B cell (primary cell): Measurements from ENCODE around the gene ZNF878. TPM values are rescaled to one million over a fixed set of nuclear protein-coding genes. Genes with fewer than 3 reads are reported as not detected.

Experiments used
- ATAC-seq: fragments of 200-7000 bp; cut with Tn5 transposase; one replicate; pipeline ENCODE4 v1.10.0; 2021; ENCODE audit warnings: low read depth, mild to moderate bottlenecking, moderate number of reproducible peaks, moderate library complexity
- CTCF ChIA-PET: fragments of 350-600 bp; sonication (Branson Sonifier 250); formaldehyde crosslinking; loops from one replicate; lab custom pipeline; 2021; ENCODE audit warnings: antibody characterized with exemption, inconsistent platforms; lab: Charles Lee
- POLR2A ChIA-PET: fragments of 350-600 bp; sonication (Branson Sonifier 250); formaldehyde crosslinking; loops from one replicate; lab custom pipeline; 2021; ENCODE audit warnings: antibody characterized with exemption; lab: Charles Lee
- DNase-seq: peaks from one replicate; pipeline ENCODE4 v3.0.0; 2013
- H2AFZ ChIP-seq: 2 replicates; pipeline ENCODE4 v1.6.1; 2012; ENCODE audit warnings: mild to moderate bottlenecking, low read depth, low read length; ENCODE audit not compliant: insufficient read depth, poor library complexity, severe bottlenecking
- H3K27ac ChIP-seq, 2 donors: 1 replicate in 1 of 2; 2 replicates in 1 of 2; pipeline ENCODE4 v1.5.1; 2012 to 2013; ENCODE audit warnings: low read length in 2 of 2, mild to moderate bottlenecking in 2 of 2, moderate library complexity in 1 of 2
- H3K27me3 ChIP-seq, 4 experiments: fragments of 200-600 bp in 1 of 4; sonication (generic) in 1 of 4; replicated peaks in 1 of 4; 1 replicate in 2 of 4; 2 replicates in 2 of 4; pipeline versions ENCODE4 v1.6.1 to v1.7.0; 2013 to 2016; ENCODE audit warnings: low read length in 3 of 4, mild to moderate bottlenecking in 2 of 4, mixed read lengths in 1 of 4, moderate library complexity in 1 of 4; ENCODE audit not compliant: insufficient read depth in 4 of 4, control insufficient read depth in 3 of 4; ENCODE audit errors: control extremely low read depth in 1 of 4
- H3K36me3 ChIP-seq, 2 experiments: replicated peaks in 1 of 2; 1 replicate in 1 of 2; 2 replicates in 1 of 2; pipeline versions ENCODE4 v1.6.1 to v1.7.1; 2013; ENCODE audit warnings: low read length in 1 of 2; ENCODE audit not compliant: insufficient read depth in 2 of 2, control insufficient read depth in 1 of 2; ENCODE audit errors: control extremely low read depth in 1 of 2, extremely low read depth in 1 of 2
- H3K4me1 ChIP-seq, 2 donors: fragments of 200-600 bp in 1 of 2; sonication (generic) in 1 of 2; 1 replicate in 1 of 2; 2 replicates in 1 of 2; pipeline versions ENCODE4 v1.5.1 to v1.6.1; 2013 to 2017; ENCODE audit warnings: low read length in 2 of 2; ENCODE audit not compliant: control insufficient read depth in 2 of 2, insufficient read depth in 2 of 2
- H3K4me2 ChIP-seq: replicated peaks from 2 replicates; pipeline ENCODE3; 2012; ENCODE audit warnings: mild to moderate bottlenecking, low read depth, low read length; ENCODE audit not compliant: poor library complexity, severe bottlenecking
- H3K4me3 ChIP-seq, 5 experiments: fragments of 200-600 bp in 1 of 5; sonication (generic) in 1 of 5; 1 replicate in 3 of 5; 2 replicates in 2 of 5; pipeline versions ENCODE4 v1.5.1 to v1.7.0; 2011 to 2016; ENCODE audit warnings: low read length in 4 of 5, mild to moderate bottlenecking in 4 of 5, low read depth in 2 of 5, control low read depth in 1 of 5, moderate library complexity in 1 of 5; ENCODE audit not compliant: insufficient read depth in 1 of 5; ENCODE audit errors: control extremely low read depth in 1 of 5, extremely low read depth in 1 of 5
- H3K79me2 ChIP-seq: fragments of 200-600 bp; sonication (generic); one replicate; pipeline ENCODE4 v1.6.0; 2016; ENCODE audit warnings: low read length; ENCODE audit not compliant: control insufficient read depth, insufficient read depth
- H3K9ac ChIP-seq: fragments of 200-600 bp; sonication (generic); 2 replicates; pipeline ENCODE4 v1.6.1; 2017; ENCODE audit warnings: mild to moderate bottlenecking, low read length, moderate library complexity
- H3K9me3 ChIP-seq, 3 donors: one replicate each; pipeline versions ENCODE4 v1.6.1 to v1.7.1; 2013; ENCODE audit warnings: low read length in 2 of 3; ENCODE audit not compliant: control insufficient read depth in 2 of 3, insufficient read depth in 1 of 3; ENCODE audit errors: control extremely low read depth in 1 of 3
- H4K20me1 ChIP-seq: 2 replicates; pipeline ENCODE4 v1.6.0; 2012; ENCODE audit warnings: mild to moderate bottlenecking, low read length; ENCODE audit not compliant: insufficient read depth, control insufficient read depth, poor library complexity, severe bottlenecking
- H3K27ac Mint-ChIP-seq: one replicate; pipeline ENCODE4 v1.8.0; 2021; ENCODE audit warnings: mixed read lengths
- H3K27me3 Mint-ChIP-seq: one replicate; pipeline ENCODE4 v1.8.0; 2021; ENCODE audit warnings: mixed read lengths
- H3K4me1 Mint-ChIP-seq: one replicate; pipeline ENCODE4 v1.8.0; 2021; ENCODE audit warnings: mixed read lengths
- H3K4me3 Mint-ChIP-seq: one replicate; pipeline ENCODE4 v1.8.0; 2021; ENCODE audit warnings: mixed read lengths
- H3K9me3 Mint-ChIP-seq: one replicate; pipeline ENCODE4 v1.8.0; 2022; ENCODE audit warnings: mixed read lengths; ENCODE audit not compliant: insufficient read depth
- CTCF ChIP-seq: fragments of 200-600 bp; IDR thresholded peaks from one replicate; pipeline ENCODE4 v1.8.0; 2022; ENCODE audit warnings: antibody characterized with exemption, mild to moderate bottlenecking
- EZH2 ChIP-seq: IDR thresholded peaks from 2 replicates; pipeline ENCODE4 v1.6.1; 2012; ENCODE audit warnings: borderline replicate concordance, low read depth, mild to moderate bottlenecking, moderate library complexity, low read length; ENCODE audit not compliant: insufficient read depth, poor library complexity, severe bottlenecking
- WGBS: methylation state at CpG from one replicate; pipeline ENCODE4 v1.1.5; 2013; ENCODE audit warnings: missing lambda C conversion rate; ENCODE audit not compliant: insufficient coverage; 5-methylcytosine and 5-hydroxymethylcytosine counted together
- intact Hi-C: fragments of 100-400 bp; cut with micrococcal nuclease; formaldehyde crosslinking; loops from one replicate; pipeline ENCODE4 v1.10.0; 2022
- polyA plus RNA-seq: library from polyadenylated mRNA; depleted of rRNA; stranded (reverse); fragments of >200 nt; gene quantifications from 2 replicates; pipeline ENCODE4 v1.2.3, GENCODE V29; 2012
- total RNA-seq, 2 donors: library from RNA; stranded (reverse); fragments of 120-200 nt in 1 of 2; gene quantifications; 1 replicate in 1 of 2; 2 replicates in 1 of 2; pipeline versions ENCODE4 v1.2.3 to v1.2.4, GENCODE V29; 2013 to 2022

ZNF878 gene
- total and polyA plus RNA-seq, 2 donors (not counting 1 experiment from before 2014, with no cell fraction given): 0.04 TPM; not detected in 1

DNA sequence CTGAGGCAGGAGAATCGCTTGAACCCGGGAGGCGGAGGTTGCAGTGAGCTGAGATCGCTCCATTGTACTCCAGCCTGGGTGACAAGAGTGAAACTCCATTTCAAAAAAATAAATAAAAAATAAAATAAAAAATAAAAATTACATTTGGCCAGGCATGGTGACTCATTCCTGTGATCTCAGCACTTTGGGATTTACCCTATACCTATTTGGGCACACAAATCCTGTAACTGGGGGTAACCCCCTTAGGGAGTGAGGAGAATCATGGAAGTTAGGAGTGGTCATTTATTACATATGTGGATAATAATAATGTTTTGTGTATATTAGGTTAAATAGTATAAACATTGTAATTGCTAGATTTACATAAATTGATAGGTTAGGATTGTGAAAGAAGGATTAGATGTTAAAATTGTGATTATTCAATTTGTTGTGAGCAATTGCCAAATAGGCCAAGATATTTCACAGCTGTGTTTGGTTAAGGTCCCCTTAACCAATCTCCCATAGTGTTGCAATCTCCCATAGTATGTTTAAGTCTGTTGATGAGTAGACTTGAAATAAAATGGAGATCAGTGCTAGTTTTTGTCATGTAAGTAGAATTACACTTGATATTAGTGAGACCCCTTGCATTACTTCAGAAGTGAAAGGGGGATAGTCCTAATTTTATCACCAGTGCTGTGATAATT lies 42.5 kb upstream of the ZNF878 start:
- peaks cover 3% of the 10 kb centered on the region for H3K27me3 Mint-ChIP-seq
- H3K4me3 ChIP-seq: no peak overlapping the region
- TF ChIP-seq EZH2: no peak
- no peak for TF ChIP-seq CTCF
- H2AFZ ChIP-seq: no peak overlapping the region
- H3K27ac Mint-ChIP-seq: no peak overlapping the region
- no peak for ATAC-seq
- POLR2A ChIA-PET: no interaction called here
- H3K4me1 Mint-ChIP-seq: peaks cover 12% of the 10 kb centered on the region
- WGBS: no CpG with 5 or more reads among the region's 4 CpGs
- H3K4me1 ChIP-seq: peaks cover 6 to 14% of the 10 kb centered on the region in 2 donors
- H3K79me2 ChIP-seq: no peaks in the 10 kb centered on the region
- no peak overlapping the region for H3K27ac ChIP-seq
- H3K4me3 Mint-ChIP-seq: no peak overlapping the region
- H3K27me3 ChIP-seq: no peaks in the 10 kb centered on the region
- CTCF ChIA-PET: interaction anchor here (0.9 kb wide), 1 partner anchor 297 kb away, joined by 3 read pairs; the partner anchor contains the start of gene ZNF491
- no peaks in the 10 kb centered on the region for H3K36me3 ChIP-seq
- no peaks in the 10 kb centered on the region for H4K20me1 ChIP-seq
- intact Hi-C loops: no loop called here
- peaks cover 0 to 13% (median 0%) of the 10 kb centered on the region in 3 donors for H3K9me3 ChIP-seq
- no peak for DNase-seq
- no peak overlapping the region for H3K4me2 ChIP-seq
- no peak overlapping the region for H3K9ac ChIP-seq
- no peaks in the 10 kb centered on the region for H3K9me3 Mint-ChIP-seq

DNA sequence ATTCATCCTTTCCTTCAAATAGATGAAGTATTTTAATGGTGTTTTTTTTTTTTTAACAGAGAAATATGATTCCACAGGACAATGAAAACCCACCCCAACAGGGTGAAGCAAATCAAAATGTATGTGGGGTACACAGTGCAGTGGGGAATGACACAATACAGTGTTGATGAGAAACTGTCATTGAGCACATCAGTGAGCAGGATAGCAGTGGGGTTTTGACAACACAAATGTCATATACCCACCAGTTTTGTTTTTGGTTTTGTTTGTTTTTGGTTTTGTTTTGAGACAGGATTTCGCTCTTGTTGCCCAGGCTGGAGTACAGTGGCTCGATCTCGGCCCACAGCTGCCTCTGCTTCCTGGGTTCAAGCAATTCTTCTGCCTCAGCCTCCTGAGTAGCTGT lies 41.0 kb upstream of the ZNF878 start:
- Mint-ChIP-seq H3K27me3 (peaks cover 3% of the 10 kb centered on the region), H3K27ac (no peak overlapping the region), H3K9me3 (no peaks in the 10 kb centered on the region), H3K4me3 (no peak overlapping the region), H3K4me1 (peaks cover 12% of the 10 kb centered on the region)
- POLR2A ChIA-PET: no interaction called here
- H3K9me3 ChIP-seq: peaks cover 0 to 13% (median 0%) of the 10 kb centered on the region in 3 donors
- CTCF ChIA-PET: interaction anchor here (1.0 kb wide), 1 partner anchor 296 kb away, joined by 3 read pairs; no protein-coding TSS in a partner anchor
- no peak overlapping the region for H3K4me2 ChIP-seq
- 55% methylated on average over 3 of the region's 3 CpGs for WGBS
- no peaks in the 10 kb centered on the region for H3K79me2 ChIP-seq
- ATAC-seq (no peak), DNase-seq (no peak)
- TF ChIP-seq CTCF: no peak
- no peak for TF ChIP-seq EZH2
- no peak overlapping the region for H3K4me3 ChIP-seq
- H3K9ac ChIP-seq: no peak overlapping the region
- H4K20me1 ChIP-seq: no peaks in the 10 kb centered on the region
- no peaks in the 10 kb centered on the region for H3K27me3 ChIP-seq
- intact Hi-C loops: loop anchor here (2.0 kb wide), 1 partner anchor 29 kb away; the partner anchor contains the start of gene ZNF844
- H3K4me1 ChIP-seq: peaks cover 6 to 14% of the 10 kb centered on the region in 2 donors
- H3K36me3 ChIP-seq: no peaks in the 10 kb centered on the region
- no peak overlapping the region for H3K27ac ChIP-seq
- H2AFZ ChIP-seq: no peak overlapping the region
